Measurements from ENCODE around the gene TSPO. TPM values are rescaled to one million over a fixed set of nuclear protein-coding genes. Genes with fewer than 3 reads are reported as not detected.

Gene TSPO
- total and polyA plus RNA-seq, 9 of the 15 experiments (the other 6 are each of a cell fraction or from before 2014, with no cell fraction given), result 4.9 to 126 (median 25.3) TPM

DNA sequence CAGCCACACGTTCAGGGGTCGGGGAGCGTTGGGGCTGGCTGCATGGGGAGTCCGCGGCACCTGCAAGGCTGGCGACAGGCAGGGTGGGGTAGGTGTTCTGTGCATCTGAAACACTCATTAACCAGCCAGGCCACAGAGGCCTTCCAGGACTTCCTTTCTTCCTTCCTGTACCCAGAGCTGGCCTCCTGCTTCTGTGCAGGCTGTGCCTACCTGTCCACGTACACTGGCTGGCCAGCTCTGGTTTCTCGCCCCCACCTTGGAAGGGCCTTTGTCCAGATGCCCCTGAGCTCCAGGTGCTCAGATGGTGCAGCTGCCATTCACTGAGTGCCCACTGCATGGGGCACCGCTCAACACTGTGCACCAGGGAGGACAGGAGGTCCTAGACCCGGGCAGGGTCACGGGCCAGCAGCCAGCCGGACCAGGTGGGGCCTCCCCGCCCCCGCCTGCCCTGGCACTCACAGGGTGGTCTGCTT is 19.7 kb downstream of the TSPO start (continued):
- TF ChIP-seq MCM2 (IDR thresholded peaks at IDR 0.05; ENCODE audit: low read depth) (no peak), ZNF23 (CRISPR knock-in tag; IDR thresholded peaks at IDR 0.05) (no peak), ETV5 (CRISPR knock-in tag; IDR thresholded peaks at IDR 0.05; ENCODE audit: low read depth) (no peak), ZNF764 (CRISPR knock-in tag; IDR thresholded peaks at IDR 0.05; ENCODE audit: low read depth) (no peak)

DNA sequence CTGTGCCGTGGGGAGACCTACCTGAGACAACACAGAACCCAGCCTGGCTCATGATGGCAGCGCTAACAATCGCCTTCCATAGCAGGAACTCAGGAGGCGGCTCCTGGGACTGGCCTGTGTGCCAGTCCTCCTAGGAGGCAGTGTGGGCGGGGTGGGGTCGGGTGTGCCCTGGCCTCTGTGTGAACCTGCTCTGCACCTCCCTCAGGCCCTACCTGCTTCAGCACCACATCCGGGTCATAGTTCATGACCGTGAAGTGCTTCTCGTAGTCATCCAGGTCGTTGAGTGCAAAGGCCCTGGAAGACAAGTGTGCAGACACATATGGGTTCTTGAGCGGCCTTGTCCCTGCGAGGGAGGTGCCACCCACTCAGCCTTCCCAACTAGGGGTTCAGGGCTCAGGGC is 20.2 kb downstream of the TSPO start:
- 74% methylated on average over 8 of the region's 12 CpGs for WGBS (ENCODE audit: insufficient coverage, low coverage, missing lambda C conversion rate)
- H3K9me3 ChIP-seq (replicated peaks; ENCODE audit: control insufficient read depth, insufficient read depth, low read depth, low read length), result no peaks in the 10 kb centered on the region
- H3K36me3 ChIP-seq (ENCODE audit: control insufficient read depth, insufficient read depth, low read length), result peaks cover 91% of the 10 kb centered on the region
- no peaks in the 10 kb centered on the region for H3K27me3 ChIP-seq (ENCODE audit: control insufficient read depth in 2 of 2, insufficient read depth in 2 of 2, low read length in 2 of 2)
- ChIA-PET CTCF (ENCODE audit: low intra/inter-chr PET ratio) (no interaction called here), POLR2A (interaction anchor here (0.6 to 1.5 kb wide), 2 partner anchors 13 to 355 kb away, joined by 3 to 5 read pairs; no protein-coding TSS in a partner anchor)
- no TSS peak for BruUV-seq (replicated peaks)
- H3K9ac ChIP-seq (ENCODE audit: insufficient read depth in 1 of 2, low read depth in 2 of 2, low read length in 2 of 2), result no peak overlapping the region; a peak in 1 of 4 replicates
- no peak for ATAC-seq
- peaks cover 3 to 38% of the 10 kb centered on the region in 2 experiments; a peak in 4 of 5 replicates for H3K4me1 ChIP-seq (replicated peaks in 1 of 2; ENCODE audit: control insufficient read depth in 2 of 2, insufficient read depth in 2 of 2, low read length in 2 of 2)
- no peaks in the 10 kb centered on the region for H3K9me1 ChIP-seq (ENCODE audit: control insufficient read depth, insufficient read depth, low read length)
- TF ChIP-seq, protein P1, sequence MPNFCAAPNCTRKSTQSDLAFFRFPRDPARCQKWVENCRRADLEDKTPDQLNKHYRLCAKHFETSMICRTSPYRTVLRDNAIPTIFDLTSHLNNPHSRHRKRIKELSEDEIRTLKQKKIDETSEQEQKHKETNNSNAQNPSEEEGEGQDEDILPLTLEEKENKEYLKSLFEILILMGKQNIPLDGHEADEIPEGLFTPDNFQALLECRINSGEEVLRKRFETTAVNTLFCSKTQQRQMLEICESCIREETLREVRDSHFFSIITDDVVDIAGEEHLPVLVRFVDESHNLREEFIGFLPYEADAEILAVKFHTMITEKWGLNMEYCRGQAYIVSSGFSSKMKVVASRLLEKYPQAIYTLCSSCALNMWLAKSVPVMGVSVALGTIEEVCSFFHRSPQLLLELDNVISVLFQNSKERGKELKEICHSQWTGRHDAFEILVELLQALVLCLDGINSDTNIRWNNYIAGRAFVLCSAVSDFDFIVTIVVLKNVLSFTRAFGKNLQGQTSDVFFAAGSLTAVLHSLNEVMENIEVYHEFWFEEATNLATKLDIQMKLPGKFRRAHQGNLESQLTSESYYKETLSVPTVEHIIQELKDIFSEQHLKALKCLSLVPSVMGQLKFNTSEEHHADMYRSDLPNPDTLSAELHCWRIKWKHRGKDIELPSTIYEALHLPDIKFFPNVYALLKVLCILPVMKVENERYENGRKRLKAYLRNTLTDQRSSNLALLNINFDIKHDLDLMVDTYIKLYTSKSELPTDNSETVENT (CRISPR knock-in tag; IDR thresholded peaks at IDR 0.05), result no peak
- TF ChIP-seq RBM22 (IDR thresholded peaks at IDR 0.05; ENCODE audit: low read depth, low read length, poor library complexity, severe bottlenecking), result no peak
- H3K27ac ChIP-seq (ENCODE audit: extremely low read depth, low read depth, low read length), result no peak overlapping the region
- in situ Hi-C loops (cut with MboI) (no loop called here), intact Hi-C loops (cut with micrococcal nuclease) (no loop called here)
- H2AFZ ChIP-seq (ENCODE audit: low read depth, low read length), result no peak overlapping the region
- no peak for DNase-seq (ENCODE audit: extremely low read depth in 1 of 4, low spot score in 3 of 4)
- no peaks in the 10 kb centered on the region for H3K79me2 ChIP-seq (ENCODE audit: control insufficient read depth, insufficient read depth, low read length)
- H4K20me1 ChIP-seq (replicated peaks; ENCODE audit: control insufficient read depth, insufficient read depth, low read length), result no peaks in the 10 kb centered on the region
- no peak for FAIRE-seq
- H3K4me3 ChIP-seq, result no peak overlapping the region
- no peak overlapping the region for H3K4me2 ChIP-seq (ENCODE audit: insufficient read depth, low read length)
